GM13977 (cell line): ENCODE data around the gene TUB.
A peak's percentile ranks its signal among the peaks of the same experiment; 100 is the strongest.

Experiments used
- DNase-seq: peaks from one replicate; pipeline ENCODE4 v3.0.0; 2012; ENCODE audit warnings: low spot score
- CTCF ChIP-seq: IDR thresholded peaks from 2 replicates; pipeline ENCODE4 v1.5.1; 2012; ENCODE audit warnings: mild to moderate bottlenecking, control low read depth; ENCODE audit not compliant: insufficient read depth; ENCODE audit errors: extremely low read depth, missing control alignments
- in situ Hi-C: fragments of 300-500 bp; cut with MboI; formaldehyde crosslinking; loops from one replicate; pipeline ENCODE4 v1.12.0; 2022; ENCODE audit warnings: low sequenced_read_pairs, low pct_unique_long_range_greater_than_20kb, mixed read lengths, inconsistent platforms; ENCODE audit not compliant: unreplicated experiment

Gene TUB

DNA sequence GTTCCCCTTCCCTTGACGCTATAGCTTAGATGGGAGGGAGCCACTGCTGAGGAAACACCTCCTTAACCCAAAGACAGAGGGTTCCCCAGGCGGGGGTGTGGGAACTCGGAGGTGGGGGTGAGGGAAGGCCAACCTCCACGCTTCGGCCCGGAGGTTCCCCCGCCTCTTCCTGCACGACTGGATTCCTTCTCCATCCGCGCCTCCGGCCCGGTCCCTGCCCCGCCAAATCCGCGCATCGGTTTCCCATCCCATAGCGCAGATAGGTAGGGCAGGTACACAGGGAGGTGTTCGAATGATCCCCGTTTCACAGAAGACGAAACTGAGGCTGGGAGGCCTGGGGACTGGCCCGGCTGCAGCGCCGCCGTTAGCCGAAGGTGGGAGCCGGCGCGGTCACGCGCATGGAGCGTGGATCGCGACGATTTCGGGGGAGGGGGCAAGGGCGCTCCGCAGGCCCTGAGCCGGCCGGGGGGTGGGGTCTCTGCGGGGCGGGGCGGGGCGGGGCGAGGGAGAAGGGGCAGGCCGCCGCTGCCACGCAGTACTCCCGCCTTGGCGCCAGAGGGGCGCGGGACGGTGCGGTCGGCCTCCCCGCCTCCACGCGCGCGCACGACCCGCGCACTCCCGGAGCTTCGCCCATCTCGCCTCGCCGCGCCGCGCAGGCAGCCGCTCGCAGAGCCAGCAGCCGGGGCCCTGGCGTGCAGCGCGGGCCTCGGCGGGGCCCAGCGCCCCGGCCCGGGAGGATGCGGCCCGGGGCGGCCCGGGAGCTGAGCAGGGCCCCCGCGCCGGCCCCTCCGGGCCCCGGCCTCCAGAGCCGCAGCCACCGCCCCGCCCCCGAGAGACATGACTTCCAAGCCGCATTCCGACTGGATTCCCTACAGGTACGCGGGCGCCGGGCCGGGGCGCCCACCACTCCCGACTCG is at the start of gene TUB:
Gene TUB (plus strand): TSS at position 538 of the 917 bp plus-strand sequence. CDS start 300 bp downstream, at position 838.
- peak; percentile 64 for DNase-seq
- in situ Hi-C loops, result no loop called here
- no peak for TF ChIP-seq CTCF

DNA sequence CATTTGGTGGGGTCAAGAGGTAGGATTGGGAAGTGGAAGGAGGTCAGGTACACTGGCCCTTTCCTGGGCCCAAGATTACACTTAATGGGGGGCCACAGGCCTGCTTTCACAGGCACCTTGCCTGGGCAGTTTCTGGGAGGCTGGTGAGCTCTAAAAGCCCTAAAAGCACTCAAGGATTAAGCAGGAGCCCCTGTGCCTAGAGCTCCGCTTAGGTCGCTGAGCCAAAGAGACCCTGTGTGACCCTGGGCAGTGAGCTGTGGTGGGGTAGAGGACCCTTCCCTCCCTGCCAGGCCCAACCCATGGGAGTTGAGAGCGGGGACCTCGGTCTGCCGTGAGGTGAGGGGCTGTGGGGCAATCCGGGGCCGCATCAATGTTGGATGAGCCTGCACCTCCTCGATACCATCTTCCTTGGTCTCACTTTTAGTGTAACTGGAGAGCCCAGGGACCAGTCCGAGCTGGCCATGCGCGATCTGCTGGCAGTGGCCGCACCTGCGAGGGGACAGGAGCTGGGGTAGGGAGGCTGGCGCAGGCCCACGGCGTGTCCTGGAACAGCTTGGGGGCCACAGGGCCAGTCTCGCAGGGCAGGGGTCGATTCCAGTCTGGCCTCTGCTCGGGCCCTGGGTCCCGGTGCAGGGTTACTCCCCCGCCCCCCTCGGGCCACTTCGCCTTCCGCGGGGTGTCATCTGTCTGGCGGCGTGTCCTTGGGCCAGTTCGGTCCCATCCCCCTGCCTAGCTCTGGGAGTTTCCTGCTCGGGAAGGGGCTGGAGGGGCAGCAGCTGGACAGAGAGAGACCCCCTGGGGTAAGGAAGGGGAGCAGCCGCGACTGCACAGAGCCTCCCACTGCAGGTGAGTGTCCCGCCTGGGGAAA is 49.5 kb upstream of the TUB start:
- in situ Hi-C loops, result no loop called here
- DNase-seq, result no peak
- TF ChIP-seq CTCF, result no peak

- no peak for DNase-seq
- no peak for TF ChIP-seq CTCF
- in situ Hi-C loops, result no loop called here
These were observed 48.9 kb upstream of the TUB start for GRCh38 chr11:8032122-8032521.

DNA sequence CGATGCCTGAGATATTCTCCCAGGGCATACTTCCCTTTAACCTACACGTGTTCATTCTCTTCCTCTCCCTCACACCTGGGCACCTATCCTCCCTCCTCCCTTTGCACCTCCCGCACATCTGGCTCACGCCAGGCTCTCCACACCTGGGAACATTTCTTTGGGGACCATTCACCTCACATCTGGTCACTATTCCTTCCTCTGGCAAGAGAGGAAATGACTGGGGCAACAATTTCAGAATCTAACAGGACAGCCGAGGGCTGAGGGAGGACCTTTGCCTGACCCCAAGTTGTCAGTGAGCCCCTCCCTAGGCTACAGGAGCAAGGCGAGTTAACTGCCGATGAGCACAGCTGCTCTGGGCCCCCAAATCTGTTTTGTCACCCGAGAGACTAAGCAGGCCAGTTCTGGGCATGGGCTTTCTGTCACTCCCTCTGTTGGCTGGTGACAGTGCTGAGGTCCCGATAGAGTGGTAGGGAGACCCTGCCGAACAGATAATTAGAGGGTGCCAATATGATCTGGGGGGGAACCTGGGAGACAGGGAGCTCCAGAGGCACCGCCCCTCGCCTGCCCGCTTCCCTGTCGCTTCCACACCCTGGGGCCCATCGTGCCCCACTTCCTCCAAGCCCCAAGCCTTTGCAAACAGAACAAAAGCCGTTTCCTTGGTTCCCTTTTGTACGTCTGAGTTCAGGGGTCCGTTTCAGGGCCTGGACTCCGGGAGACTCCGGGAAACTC is 48.3 kb upstream of the TUB start:
- in situ Hi-C loops, result no loop called here
- no peak for TF ChIP-seq CTCF
- DNase-seq, result no peak

DNA sequence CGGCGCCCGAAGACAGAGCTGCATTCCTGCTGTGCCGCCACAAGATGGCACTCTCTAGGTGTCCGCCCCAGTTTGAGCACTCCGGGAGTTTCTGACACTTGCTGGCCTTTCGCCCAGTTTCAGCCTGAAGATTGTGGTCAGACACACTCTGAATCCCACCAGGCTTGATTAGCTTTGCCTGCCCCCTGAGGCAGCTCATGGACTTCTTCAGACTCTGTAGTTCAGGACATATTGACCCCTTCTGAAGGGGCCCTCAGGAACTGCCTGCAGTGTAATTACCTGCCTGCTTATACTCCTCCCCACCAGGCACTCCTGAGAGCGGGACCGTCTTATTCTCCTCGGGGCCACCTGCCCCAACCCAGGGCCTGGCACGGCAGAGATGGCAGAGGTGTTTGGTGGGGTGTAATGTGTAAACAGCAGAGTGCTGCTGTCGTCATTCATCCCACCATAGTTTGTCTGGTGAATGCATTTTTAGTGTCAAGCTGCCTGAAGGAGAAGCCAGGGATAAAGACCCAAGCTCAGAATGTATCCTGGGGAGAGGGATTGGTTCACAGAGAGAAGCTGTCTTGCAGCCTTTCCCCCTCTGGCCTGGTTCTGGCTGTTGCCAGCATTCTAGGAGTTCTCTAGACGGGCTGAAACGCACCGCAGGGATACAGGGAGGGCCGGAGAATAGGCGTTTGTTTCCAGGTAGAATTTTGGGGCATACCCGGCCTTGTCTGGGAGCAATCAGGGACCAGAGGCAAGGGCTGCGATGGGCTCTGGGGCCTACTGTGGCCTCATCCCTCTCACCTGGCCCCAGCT is 47.5 kb upstream of the TUB start:
- in situ Hi-C loops, result no loop called here
- peak; percentile 87 for TF ChIP-seq CTCF
- peak; percentile 85 for DNase-seq
